HG03280 (cell line): ENCODE measurements around the gene AFF2.
"Not testable (repeated sequence)": the region's sequence is repeated elsewhere in the genome, so short reads cannot be mapped to it uniquely, and the experiment has no call there.

Experiments used
- ATAC-seq: cut with Tn5 transposase; IDR thresholded peaks from one replicate; pipeline ENCODE4 v1.9.1; 2021; ENCODE audit warnings: mild to moderate bottlenecking, moderate library complexity; ENCODE audit not compliant: unreplicated experiment

The AFF2 gene

DNA sequence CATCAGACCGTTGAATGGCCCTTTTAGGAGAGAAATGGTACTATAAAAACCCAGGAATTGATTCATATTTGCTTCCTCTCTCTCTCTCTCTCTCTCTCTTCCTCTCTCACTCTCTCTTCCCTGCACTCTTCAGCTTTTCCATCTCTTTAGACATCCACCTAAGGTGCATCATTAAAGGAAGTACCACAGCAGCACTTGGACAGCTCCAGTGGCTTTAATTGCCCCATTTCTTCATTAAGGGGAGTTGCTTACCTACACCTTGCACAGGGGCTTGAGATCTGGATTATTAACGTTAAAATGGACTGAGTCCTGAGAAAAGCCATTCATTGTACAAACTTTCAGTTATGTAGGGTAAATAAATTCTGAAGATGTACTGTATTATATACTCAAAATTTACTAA lies 323.6 kb downstream of the AFF2 start:
- no peak for ATAC-seq

DNA sequence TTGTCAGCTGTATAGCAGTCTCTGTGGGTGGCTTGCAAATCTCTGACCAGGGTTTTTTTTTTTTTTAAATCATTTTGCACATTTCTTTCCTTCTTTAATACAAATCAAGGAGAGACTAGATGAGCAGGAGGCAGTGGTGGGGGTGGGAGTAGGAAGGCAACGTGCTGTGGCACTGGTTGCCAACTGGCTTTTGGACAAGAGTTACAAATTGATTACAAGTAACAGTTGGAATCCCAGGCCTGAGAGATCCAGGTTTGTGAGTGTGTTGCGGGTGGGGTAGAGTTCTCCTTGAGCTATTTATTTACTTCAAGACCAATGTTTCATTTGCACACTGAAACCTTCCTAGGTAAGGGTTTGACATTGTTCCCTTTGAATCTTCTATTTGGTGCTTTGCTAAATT lies 325.3 kb downstream of the AFF2 start:
- no peak for ATAC-seq

DNA sequence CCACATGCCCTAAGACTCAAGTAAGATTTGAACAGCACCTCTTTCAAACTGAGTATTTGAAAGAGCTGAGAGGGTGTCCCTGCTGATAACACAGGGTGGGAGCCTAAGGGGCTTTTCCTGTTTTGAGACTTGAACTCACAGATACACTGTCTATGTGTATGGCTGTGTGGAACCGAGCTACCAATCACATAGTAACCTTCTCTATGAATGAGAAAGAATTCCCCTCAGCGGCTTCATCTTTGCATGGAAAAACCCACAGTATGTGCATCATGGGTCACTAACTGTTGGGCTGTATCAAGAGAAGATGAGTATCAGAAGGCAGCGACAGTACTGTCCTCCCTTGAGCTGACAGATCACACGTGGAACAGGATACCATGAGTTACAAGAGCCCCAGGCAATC lies 336.3 kb downstream of the AFF2 start:
- ATAC-seq, result no peak

DNA sequence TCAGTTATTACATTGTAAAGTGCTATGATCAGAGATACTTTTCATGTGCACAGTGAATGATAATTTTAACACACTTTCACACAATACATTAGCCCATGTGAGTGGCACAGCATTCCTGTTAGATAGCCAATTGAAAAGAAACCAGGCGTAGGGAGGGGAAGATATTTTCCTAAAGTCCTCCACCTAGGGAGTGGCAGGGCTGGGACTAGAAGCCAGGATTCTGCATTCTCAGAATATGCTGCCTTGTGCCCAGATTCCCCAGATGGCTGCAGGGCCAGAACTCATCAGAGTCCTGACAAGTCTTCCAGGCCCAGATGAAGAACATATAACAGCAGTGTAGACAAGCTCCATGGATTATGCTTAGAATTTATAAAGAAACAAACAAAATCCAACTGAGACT lies 350.2 kb downstream of the AFF2 start:
- no peak for ATAC-seq

DNA sequence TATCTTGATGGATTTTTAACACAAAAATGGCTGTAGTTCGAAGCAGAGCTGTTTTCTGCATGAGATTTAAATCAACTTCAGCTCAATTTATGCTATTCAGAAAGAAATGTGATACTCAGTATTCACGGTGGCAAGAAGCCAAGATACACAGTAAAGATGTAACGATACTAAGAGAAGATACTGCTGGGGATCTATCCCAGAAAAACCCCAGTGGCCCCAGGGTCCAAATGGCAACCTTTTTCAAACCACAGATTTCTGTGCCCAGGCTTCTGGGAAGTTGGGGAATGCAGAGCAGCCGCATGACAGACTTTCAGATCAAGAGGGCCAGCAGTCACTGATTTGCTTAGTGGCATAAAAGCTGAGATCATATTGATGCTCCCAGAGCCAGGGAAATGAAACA lies 353.9 kb downstream of the AFF2 start:
- ATAC-seq, result no peak

DNA sequence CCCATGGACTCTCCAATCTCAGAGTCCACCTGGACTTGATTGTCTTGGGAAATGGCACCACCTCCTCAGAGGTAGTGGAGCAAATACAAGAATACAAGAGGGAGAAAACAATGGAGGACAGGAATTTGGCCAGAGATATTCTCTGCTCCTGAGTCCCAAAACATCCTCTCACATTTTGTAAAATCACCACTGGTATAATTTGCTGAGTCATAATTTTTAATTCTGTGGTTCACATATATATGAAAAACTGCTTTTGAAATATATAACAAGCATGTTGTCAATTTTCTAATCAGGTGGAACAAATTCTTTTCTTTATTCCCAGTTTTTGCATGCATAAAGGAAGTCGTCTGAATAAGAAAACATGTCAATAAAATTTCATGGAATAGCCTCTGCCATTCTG lies 356.1 kb downstream of the AFF2 start:
- no peak for ATAC-seq

DNA sequence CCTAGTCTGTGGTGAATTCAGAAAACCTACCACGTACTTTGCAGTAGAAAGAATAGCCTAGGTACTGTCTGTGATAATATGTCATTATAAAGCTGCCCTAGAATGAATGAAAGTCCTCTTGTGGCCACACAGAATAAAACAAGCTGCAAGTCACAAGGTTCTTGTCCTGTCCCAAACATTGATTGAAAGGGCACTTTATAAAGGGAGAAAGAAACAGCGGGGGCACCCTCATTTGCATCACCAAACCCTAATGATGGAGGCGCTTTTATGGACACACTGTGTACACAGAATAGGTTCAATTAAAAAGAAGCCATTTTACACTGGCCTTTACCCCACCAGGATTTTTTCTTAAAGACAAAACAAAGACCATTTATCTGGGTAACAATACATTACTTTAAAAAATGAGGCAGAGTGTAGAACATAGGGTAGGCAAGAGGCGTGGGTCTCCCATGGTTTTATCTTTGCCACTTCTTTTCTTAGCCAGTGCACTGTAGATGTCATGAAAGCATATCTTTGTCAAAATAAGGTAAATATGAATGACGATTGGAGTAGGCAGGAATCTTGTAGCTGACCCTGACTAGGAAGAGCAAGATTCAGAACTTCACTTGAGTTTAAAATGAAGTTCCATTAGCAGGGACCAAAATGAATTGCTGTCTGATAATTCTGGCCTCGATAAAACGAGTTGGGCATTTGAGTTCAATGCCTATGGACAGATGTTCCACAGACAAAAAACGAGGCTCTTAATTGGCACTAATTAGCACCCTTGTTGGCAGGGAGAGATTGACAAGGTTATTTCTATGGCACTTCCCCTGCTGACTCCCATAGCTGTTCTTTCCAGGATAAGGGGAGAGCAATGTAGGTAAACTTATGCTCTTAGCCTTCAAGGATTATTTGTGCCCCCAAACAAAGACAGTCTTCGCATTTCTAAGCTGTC lies 365.1 kb downstream of the AFF2 start:
- ATAC-seq, result no peak

DNA sequence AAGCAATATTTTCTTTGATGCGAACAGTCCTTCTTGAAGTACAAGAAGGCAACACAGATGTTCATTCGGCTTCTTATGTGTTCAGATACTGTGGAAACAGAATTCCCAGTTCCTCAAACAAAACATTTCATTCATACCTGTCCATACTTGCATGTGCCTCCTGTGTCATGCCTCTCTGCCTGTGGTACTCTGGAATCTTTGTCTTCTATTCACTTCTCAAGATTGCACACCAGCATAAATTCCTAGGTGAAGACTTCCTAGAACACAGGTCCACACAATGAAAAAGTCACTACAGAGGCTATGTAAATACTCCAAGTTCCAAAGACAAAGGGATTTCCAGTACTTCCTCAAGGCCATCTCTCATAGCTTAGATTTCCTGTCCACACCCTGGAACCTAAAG lies 367.2 kb downstream of the AFF2 start:
- ATAC-seq, result no peak

DNA sequence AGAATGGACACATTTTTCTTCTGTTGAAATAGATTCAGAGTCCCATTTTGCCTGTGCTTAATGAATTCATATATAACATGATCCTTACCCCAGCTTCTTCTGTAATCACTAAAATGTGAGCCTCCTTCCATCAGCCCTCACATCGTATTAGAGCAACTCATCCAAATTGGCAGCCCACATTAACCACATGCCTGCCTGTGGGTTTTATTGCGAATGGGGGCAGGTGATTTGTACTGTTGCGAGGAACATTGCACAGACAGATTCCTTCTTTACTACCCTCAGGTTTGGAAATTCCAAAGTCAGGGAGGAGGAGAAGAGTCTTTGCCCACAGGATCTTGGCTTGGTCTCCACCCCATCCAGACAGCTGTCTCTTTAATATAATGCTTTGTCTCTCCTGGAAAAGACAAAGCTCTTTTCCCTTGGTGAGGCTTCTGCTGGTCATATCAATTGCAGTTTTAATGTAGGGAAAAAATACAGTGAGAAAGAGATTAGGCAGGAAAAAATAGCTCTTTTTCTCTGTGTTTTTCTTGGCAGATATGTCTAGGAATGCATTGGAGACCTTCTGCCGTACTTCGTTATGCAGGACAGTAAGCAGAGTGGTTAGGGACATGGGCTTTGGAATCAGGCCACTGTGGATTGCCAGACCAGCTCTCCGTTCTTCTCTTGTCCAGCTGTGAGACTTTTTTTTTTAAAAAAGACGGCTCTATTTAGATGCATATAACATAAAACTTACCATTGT lies 371.2 kb downstream of the AFF2 start:
- ATAC-seq, result no peak

DNA sequence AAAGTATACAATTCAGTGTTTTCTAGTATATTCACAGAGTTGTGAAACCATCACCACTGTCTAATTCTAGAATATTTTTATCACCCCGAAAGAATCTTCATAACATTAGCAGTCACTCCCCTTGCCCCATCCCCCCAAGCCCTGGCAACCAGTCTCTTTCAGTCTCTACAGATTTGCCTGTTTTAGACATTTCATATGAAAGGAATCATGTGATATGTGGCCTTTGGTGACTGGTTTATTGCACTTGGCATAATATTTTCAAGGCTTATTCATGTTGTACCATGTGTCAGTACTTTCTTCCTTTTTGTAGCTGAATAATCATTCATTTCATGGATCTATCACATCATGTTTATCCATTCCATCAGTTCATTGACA lies 371.7 kb downstream of the AFF2 start:
- no peak for ATAC-seq

DNA sequence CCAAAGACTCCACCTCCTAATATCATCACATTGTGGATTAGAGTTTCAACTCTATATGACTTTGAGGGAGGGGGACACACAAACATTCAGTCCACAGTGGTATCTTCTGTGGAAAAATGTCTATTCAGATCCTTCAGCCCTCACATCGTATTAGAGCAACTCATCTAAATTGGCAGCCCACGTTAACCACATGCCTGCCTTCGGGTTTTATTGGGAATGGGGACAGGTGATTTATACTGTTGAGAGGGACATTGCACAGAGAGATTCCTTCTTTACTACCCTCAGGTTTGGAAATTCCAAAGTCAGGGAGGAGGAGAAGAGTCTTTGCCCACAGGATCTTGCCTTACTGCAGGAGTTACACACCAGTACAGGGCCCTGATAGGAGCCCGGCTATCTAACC lies 372.5 kb downstream of the AFF2 start:
- no peak for ATAC-seq

DNA sequence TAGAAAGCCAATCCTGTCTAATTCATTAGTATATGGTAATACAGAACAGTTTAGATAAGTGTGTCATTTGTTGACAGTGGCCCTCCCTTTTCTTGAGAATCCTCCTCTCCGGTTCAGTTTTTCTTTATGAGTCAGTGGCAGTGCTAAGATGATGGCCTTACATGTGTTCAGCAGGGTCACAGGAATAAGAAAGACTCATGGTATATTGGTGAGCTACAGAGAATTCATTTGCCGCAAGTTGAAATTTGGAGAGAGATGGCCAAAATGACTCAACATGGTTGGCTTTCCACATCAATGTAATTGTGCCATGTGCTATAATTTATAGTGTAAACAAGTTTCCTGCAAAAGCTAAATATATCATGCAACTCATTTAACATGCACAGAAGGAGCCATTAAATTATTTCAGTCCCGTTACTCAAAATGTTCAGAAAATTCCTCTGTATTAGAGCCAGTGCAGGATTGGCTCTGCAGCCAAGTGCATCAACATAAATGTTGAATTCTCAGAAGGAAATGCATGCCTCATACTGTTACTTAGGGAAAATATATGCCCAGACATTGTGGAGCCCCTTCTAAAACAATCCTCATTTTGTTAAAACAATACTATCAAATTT lies 374.3 kb downstream of the AFF2 start:
- no peak for ATAC-seq

DNA sequence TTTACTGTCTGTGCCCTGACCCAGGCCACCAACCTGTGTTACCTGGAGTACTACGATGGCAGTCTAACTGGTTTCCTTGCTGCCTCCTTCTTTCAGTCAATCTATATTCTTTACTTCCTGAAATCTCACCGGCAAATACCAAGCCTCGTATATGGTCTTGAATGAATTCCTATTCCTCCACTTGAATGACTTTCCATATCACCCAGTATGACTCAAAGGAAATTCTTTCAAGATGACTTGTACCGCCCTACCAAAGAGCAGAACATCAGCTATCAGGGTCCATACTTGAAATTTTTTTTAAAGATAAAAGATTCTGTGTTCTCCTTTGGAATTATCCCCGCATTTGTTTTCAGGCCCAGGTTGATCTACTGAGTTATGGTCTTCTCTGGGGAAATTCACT lies 378.0 kb downstream of the AFF2 start:
- ATAC-seq, result no peak

DNA sequence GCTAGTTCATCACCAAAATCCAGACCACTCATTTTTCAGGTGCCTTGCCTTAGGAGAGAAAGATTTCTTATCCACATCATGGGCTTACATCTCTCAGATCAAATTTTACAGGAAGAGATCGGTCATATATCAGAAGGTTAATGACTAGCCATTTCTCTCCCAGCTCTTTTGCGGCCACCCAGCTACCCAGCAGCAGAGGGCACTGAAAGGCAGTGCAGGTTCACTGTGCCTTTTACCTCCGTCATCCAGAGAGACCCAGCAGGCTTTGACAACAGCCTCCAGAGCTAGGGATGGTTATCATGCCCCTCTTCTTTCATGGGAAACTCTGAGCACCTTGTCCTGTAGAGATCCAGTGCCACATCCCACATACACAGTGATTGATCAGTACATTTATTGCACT lies 384.8 kb downstream of the AFF2 start:
- no peak for ATAC-seq

DNA sequence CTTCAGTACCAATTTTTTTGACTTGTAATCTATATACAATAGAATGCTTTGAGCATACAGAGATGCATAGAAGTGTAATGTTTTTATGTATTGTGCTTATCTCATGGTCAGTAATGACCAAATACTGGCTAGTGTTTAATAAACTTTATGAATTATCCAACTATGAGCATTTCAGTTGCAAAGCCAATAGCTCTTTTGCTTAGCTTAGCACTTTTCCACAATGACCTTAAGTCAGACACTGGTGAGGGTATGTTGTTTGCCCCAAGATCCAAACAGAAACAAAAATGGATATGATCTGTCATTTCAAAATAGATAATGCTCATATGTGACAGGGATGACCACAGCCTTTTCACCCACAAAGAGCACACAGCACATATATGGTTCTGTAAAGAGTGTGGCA lies 393.0 kb downstream of the AFF2 start:
- ATAC-seq, result no peak

DNA sequence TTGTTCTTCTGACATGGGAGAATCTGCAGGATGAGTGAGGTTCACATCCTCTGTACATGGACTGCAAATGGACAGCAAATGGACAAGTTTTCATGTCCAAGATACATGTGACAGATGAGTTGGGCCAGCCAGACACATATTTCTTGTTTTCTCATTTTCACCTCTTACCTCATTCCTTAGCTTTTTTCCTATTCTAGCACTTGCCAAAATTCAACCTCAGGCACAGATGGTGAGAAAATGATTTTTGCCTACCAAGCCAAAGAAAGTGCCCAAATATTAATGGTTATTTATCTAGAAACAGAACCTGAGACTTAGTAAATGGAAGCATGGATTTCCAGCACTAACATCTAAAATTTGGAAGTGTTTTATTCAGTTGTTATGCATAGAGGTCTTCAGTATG lies 402.2 kb downstream of the AFF2 start:
- ATAC-seq, result no peak

DNA sequence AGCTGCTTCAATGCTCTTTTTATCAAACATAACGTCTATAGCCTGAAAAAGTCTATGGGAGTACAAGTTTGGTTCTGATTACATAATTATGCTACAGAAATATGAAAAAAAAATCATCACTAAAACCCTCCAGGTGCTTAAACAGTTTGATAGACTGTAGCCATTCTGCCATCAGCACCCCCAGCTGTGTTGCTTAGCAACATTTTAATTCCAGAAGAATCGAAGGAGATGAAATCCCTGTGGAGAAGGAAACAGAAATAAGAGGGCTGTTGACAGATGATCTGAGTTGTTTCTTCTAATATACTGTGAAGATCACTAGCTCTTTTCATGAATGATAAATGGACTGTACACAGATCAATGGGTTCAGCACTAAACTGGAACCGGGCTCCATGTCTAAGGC lies 402.8 kb downstream of the AFF2 start:
- no peak for ATAC-seq

DNA sequence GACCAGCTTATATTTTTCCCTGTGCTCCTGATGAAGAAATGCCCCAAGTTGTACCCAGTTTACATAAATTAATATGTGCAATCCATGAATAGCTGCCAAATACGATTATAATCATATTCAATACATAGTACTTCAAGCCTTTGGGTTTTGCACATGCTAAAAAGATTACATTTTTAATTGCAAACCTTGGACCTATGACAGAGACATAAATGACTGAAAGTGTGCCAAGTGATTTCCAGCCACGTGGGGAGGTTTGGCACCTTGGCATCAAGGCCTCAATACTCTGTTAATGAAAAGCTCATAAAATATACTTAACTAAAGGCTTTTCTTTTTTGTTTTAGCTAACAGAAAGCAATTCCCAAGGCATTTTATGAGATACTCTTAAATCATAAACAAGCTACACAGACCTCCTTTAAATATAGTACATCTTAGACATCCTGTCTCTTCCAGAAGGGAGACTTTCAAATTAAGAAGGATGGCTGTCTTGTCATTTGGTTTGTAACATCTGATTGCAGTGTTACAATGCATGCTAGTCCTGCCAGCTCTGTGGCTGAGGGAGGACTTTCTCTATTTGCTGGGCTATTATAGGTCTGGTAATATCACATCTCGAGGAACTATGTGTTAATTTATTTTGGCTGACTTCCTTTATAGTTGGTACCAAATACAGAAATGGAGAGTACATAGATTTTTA lies 404.1 kb downstream of the AFF2 start:
- no peak for ATAC-seq

DNA sequence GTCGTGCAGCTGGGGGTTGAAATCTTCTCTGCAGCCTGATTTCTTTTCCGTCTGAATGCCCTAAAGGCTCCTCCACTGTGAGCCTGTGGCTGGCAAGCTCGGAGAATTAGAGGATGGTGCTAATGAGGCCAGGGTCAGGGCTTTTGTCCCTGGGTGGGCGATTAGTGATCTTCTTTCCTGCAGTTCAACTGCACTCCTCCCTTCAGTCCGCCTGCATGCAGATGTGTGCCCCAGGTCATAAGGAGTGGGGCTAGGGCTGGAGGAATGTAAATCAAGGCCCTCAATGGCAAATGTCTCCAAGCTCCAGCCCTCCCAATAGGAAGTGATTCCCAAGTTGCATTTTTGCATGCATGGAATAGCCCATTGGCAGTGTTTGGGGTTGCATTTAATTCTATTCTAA lies 405.0 kb downstream of the AFF2 start:
- ATAC-seq, result no peak

DNA sequence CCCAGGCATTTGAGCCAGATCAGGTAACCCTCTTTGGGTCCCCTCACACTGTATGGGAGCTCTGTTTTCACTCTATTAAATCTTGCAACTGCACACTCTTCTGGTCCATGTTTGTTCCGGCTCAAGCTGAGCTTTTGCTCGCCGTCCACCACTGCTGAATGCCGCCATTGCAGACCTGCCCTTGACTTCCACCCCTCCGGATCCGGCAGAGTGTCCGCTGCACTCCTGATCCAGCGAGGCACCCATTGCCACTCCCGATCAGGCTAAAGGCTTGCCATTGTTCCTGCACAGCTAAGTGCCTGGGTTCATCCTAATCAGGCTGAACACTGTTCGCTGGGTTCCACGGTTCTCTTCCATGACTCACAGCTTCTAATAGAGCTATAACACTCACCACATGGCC lies 406.2 kb downstream of the AFF2 start:
- not testable (repeated sequence) for ATAC-seq

DNA sequence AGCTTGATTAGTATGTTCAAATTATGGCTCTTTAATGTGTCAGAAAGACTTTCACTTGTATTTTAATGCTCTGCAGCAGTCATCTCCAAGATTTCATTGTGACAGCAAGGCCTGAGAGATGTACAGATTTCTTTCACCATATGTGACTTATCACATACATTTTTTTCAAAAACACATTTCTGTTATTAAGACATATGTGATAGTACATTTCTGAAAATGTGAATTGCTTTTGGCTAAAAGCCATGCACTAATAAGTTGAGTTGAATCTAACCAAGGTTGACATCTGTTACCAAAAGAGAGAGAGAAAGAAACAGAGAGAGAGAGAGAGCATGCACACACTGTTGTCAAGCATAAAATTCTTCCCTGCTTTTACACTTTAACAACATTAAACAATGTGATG lies 409.3 kb downstream of the AFF2 start:
- ATAC-seq, result no peak
